Stimulated activated CD4-positive, alpha-beta T cell treated with anti-CD3 and anti-CD28 coated beads, Interleukin-12 subunit alpha, Interleukin-12 subunit beta, amount 100 ng/mL, for 24 hours (primary cell): ENCODE data around the gene ZSCAN5A.
"Not testable (repeated sequence)": the region's sequence is repeated elsewhere in the genome, so short reads cannot be mapped to it uniquely, and the experiment has no call there.

Experiments
- DNase-seq, 2 experiments: peaks; one replicate each; pipeline ENCODE4 v3.0.0-alpha.2; 2020; ENCODE audit warnings: low read depth in 2 of 2

ZSCAN5A gene, protein sequence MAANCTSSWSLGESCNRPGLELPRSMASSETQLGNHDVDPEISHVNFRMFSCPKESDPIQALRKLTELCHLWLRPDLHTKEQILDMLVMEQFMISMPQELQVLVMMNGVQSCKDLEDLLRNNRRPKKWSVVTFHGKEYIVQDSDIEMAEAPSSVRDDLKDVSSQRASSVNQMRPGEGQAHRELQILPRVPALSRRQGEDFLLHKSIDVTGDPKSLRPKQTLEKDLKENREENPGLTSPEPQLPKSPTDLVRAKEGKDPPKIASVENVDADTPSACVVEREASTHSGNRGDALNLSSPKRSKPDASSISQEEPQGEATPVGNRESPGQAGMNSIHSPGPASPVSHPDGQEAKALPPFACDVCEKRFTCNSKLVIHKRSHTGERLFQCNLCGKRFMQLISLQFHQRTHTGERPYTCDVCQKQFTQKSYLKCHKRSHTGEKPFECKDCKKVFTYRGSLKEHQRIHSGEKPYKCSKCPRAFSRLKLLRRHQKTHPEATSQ

DNA sequence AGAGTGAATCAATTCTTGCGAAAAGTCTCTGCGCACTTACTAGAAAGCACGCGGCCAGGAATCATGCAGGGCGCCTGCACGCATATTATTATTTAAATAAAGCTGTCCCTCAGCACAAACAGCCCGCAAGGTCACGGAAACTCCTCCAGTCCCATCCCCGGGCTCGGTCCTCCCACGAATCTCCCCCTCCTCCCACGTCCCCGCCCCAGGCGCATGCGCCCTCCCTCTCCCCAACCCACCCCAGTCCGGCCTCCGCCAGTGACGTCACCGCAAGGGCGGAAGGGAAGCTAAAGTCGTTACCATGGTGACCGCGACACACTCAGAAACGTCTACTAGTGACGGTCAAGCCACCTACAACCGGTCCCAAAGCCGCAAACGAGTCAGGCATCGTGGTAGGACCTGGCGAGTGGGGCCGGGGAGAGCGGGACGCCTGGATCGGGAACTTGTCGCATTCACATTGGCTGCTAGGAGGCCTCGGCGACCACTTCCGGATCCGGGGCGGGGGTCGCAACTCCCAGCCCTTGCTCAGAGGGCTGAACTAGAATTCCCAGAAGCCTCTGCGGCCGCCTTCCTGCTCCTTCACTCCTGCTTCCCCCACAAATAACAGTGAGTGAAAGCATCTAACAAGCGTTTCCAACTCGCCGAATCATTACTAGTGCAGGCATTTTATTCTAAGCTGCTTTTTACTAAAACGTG is at the start of gene ZSCAN5A:
TSS of gene ZSCAN5A (minus strand) at position 459 of the 696 bp plus-strand sequence. CDS start 89,793 bp downstream, outside the sequence.
- peak; percentile 92 to 96 for DNase-seq

DNA sequence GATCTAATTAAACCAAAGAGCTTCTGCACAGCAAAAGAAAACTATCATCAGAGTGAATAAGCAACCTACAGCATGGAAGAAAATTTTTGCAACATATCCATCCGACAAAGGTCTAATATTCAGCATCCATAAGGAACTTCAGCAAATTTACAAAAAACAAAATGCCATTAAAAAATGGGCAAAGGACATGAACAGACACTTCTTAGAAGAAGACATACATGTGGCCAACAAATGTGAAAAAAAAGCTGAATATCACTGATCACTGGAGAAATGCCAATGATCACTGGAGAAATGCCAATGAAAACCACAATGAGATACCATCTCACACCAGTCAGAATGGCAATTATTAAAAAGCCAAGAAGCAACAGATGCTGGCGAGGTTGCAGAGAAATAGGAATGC is 46.2 kb upstream of the ZSCAN5A start:
- DNase-seq: no peak

DNA sequence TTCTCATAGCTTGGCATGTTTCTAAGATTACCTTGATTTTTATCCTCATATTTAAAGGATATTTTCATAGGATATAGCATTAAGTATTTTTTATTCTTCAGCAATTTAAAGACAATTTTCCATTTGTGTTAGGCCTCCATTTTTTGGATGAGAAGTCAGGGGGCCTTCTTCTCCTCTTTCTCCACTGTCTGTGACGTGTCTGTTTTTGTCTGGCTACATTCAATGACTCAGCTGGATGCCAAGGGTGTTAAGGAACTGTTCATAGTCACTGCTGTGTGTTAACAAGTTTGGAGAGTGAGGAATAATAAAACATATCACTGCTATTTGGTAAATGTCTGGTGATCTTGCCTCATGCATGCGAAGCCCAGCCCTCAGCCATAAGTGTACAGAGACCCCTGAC is 42.3 kb upstream of the ZSCAN5A start:
- no peak for DNase-seq

DNA sequence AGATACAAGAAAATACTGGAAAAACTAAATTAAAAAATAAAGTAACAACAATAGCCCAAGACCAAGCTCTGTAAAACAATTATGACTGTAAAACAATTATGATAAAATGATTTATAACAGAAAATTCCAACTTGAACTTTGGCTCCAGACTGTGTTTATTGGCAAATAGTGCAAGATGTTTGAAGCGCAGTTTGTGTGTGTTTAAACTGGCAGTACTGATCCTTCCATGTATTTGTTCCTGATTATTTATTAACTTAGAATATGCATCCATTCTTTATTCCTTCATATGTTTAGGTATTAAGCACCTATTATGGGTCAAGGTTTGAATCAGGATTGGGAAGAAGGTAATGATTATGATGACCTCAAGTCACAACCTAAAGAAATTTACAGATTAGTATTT is 40.9 kb upstream of the ZSCAN5A start:
- no peak for DNase-seq

DNA sequence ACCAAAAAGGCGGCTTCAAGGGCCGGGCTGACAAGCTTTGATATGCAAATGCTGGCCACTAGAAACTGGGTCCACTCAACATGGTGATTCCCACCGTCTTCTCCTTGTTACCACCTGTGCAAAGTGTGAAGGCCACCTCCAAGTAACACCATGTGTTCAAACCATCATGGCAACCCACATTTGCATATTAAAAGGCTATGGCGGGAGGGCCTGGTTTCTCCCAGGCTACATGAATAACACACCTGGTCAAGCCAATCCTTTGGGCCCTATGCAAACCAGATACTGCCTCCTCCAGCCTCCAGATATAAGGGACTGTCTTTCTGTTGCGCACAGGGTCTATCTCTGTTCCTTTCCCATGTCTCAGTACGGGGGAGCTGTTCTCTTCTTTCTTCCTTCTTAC is 36.6 kb upstream of the ZSCAN5A start:
- no peak for DNase-seq

DNA sequence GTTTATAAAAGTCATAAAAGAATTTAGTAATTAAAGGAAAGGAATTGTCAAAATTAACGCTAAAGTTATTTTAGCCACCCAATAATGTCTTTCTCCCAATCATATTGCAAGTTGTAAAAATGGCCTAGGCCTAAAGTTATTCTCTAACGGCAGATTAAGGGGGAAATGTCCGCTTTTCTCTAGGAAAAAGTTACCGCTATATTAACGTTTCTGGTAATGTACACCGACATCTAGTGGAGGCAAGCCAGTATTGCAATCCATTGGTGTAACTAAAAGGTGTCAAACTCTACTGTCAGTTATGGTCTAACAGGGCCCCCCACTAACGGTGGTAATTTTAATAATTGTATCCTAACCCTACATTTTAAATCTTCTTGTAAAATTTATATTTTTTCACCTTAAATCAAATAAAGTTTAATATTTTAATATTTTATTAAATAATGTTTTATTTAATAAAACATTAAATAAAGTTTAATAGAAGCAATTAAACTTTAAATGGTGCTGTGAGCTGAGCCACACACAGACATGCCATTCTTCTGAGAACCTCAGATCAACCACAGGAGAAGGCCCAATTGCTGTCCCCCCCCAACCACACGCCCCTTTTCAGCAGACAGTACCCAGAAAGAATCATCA is 35.9 kb upstream of the ZSCAN5A start:
- peak in 1 of 2 experiments; percentile 21 for DNase-seq

DNA sequence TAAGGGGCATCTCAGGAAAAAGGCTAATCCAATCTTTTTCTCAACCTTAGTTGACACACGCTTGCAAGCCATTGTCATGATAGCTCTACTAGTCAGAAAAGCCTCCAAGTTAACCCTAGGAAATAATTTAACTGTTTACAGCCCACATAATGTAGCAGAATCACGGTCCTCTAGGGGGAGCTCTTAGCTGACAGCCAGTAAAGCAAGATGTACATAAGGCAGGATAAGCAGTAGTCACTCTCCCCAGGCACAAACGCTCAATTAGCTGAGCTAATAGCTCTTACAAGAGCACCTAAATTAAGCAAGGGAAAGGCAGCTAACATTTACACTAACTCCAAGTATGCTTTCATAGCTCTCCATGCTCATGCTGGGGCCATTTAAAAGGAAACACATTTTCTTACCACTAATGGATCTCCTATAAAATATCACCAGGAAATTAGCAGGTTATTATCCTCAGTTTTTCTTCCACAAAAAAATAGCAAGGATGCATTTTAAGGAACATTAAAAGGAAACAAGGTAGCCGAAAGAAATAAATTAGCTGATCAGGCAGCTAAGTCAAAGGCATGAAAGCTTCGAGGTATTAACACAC is 33.7 kb upstream of the ZSCAN5A start:
- no peak for DNase-seq

DNA sequence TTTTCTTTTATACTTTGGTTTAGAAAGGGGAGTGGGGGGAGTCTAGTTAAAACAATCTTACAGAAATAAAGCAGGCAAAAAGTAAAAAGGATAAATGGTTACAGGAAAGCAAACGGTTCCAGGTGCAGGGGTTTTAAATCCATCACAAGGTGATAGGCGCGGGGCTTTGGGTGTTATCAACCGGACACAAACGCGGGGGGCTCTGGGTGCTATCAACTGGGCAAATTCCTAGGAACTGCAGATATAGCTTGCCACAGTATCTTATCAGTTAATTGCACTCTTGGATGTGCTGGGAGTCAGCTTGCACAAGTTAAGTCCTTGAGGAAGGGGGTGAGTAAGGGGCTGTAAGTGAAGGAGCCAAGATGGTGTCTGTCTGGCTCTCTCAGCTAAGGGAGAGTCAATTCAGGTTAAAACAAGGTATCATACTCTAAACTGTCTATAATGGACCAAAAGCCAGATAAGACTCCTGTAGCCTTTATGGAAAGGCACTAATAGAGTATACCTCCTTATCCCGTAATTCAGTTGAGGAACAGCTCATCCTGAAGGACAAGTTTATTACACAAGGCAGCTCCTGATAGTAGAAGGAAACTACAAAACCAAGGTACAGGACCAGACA is 32.6 kb upstream of the ZSCAN5A start:
- no peak for DNase-seq

DNA sequence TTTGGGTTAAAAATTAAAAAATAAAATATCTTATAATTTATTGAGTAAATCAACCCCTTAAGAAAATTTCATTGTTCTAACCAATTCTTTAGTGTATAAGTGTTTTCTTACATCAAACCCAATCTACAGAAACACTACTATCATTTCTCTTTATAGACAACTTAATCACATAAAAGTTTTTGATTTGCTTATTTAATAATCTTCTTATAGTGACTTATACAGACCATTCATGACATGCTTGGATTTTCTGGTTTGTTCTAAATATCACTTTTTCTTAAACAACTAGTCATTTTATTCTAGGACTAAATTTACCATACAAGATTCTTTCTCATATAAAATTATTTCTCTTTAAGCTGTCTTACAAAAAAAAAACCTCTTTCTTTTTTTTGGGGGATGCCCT is 27.3 kb upstream of the ZSCAN5A start:
- no peak for DNase-seq

DNA sequence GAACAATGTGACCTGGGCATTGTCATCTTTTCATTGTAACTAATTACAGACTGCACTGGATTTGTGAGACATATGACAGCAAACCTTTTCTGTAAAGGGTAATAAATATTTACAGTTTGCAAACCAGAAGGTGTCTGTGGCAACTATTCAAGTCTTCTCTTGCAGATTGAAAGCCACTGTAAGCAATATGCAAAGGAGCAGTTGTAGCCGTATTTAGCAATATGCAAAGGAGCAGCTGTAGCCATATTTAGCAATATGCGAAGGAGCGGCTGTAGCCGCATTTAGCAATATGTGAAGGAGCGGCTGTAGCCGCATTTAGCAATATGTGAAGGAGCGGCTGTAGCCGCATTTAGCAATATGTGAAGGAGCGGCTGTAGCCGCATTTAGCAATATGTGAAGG is 24.4 kb upstream of the ZSCAN5A start:
- DNase-seq: not testable (repeated sequence)

DNA sequence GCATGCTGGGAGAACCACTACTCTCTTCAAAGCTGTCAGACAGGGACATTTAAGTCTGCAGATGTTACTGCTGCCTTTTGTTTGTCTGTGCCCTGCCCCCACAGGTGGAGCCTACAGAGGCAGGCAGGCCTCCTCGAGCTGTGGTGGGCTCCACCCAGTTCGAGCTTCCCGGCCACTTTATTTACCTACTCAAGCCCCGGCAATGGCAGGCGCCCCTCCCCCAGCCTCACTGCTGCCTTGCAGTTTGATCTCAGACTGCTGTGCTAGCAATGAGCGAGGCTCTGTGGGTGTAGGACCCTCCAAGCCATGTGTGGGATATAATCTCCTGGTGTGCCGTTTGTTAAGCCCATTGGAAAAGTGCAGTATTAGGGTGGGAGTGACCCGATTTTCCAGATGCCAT is 22.4 kb upstream of the ZSCAN5A start:
- not testable (repeated sequence) for DNase-seq

DNA sequence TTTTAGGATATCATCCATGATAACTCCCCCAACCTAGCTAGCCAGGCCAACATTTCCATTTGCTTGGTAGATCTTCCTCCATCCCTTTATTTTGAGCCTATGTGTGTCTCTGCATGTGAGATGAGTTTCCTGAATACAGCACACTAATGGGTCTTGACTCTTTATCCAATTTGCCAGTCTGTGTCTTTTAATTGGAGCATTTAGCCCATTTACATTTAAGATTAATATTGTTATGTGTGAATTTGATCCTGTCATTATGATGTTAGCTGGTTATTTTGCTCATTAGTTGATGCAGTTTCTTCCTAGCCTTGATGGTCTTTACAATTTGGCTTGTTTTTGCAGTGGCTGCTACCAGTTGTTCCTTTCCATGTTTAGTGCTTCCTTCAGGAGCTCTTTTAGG is 20.7 kb upstream of the ZSCAN5A start:
- not testable (repeated sequence) for DNase-seq

DNA sequence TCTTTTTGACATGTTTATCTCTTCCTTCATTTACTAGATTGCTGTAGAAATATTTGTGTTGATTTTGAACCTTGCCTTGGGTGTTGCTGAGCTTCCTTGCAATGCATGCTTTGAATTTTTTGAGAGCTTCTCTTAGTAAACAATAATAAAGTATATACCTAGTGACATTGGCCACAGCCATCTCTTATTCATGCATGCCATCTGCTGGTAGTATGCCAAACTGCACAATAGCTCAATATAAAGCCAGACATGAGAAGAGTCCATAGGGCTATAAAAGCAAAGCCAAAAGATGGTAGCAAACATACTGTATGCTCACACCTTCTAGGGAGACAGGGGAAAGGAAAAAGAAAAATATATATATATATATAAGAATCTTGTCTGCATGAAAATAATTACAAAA is 18.9 kb upstream of the ZSCAN5A start:
- no peak for DNase-seq

DNA sequence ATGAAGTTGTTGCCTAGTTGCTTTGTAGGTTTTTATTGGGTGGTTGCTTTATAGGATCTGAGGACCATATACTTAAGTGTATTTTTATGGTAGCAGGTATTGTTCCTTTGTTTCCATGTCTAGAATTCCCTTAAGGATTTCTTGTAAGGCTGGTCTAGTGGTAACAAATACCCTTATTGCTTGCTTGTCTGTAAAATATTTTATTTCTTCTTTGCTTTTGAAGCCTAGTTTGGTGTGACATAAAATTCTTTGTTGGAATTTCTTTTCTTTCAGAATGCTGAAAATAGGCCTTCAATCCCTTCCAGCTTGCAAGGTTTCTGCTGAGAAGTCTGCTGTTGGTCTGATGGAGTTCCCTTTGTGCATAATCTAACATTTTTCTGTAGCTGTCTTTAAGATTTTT is 18.1 kb upstream of the ZSCAN5A start:
- DNase-seq: no peak

DNA sequence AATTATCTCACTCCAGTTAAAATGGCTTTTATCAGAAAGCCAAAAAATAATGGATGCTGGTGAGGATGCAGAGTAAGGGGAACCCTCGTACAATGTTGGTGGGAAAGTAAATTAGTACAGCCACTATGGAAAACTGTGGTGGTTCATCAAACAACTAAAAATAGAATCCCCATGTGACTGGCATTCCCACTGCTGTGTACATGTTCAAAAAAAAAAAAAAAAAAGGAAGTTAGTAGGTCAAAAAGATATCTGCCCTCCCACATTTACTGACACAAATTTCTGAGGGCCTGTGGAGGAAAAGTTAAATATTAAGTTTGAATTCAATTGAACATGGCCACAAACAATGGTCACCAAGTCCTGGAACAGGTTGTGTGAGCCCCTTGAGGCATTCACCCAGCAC is 9.8 kb upstream of the ZSCAN5A start:
- DNase-seq: no peak

DNA sequence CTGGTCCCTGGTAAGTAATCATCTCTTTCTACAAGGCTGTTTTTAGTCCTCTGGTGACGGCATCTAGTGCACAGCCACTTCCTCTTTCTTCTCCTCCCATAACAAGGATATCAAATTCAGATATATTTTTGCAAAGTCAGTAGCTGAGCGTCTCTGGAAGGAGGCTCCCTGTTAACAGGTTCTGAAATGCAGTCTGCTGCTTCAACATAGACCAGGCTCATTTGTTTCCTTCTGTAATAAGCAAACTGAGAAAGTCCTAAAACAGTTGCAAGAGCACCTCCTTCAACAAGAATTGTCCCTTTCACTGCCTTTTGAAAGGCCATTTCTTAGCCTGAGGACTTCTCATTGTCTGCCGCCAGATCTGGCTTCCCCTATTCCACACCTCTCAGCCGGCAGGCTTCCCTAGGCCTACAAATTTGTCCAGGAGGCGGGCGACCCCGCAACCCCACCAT is 7.4 kb upstream of the ZSCAN5A start:
- no peak for DNase-seq

DNA sequence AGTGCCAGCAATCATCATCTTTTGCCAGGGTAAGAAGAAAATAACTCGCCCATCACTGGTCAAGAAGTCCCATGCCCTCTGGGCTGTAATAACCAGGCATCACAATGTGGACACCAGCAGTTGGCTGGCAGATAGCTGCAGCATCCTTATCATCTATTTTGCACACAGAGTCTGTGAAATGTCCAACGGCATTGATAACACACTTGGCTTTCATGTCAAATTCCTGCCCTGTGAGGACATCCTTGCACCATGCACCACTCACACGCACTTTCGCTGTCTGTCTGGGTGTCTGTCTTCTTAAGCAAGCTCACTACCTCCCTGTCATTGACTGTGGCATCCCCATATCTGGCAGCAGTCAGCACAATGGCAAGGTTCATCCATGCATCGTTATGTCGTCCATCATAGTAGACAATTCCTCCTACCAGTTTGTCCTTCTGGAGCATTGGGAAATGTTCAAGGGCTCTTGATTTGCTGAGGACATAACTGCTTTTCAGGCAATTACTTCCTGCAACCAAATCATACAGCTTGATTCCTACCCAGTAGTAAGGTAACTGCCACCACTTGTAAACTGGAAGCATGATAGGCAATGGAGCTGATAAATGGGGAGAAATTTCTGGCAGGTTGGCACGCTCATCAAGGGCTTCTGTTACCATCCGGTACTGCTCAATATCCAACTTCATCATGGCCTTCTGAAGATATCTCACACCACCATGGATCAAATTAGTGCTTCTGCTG is 6.8 kb upstream of the ZSCAN5A start:
- DNase-seq: no peak

DNA sequence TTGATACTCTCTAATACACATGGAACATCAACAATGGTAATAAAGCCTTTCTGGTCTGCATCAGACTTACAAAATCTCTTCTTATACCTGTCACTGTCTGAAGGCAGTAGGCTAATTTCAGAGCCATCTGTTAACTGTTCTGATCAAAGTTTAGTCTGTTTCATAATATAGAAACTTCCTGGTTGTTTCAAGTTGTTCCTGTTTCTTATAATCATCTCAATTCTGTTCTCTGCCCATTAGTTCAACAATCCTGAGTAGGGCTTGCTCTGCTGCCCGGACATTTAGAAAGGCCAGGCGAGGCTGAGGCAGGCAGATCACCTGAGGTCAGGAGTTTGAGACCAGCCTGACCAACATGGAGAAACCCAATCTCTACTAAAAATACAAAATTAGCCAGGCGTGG is 5.4 kb upstream of the ZSCAN5A start:
- DNase-seq: no peak

DNA sequence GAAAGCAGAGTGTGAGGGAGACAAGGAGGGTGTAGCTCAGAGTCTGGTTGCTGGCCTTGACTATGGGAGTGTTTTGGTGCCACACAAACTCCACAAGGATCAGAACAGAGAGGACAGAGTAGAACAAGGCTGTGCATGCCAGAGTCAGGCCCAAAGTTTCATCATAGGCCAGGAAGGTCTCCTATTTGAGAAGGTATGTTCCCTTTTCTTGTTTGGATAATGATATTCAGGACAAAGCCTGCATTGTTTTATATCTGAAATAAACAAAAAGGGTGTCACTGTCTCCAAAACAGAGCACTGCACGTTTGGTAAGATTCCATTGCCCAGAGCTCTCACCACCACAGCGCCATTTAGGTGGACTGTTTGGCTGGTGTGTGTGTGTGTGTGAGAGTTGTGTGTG is 3.1 kb upstream of the ZSCAN5A start:
- DNase-seq: no peak

DNA sequence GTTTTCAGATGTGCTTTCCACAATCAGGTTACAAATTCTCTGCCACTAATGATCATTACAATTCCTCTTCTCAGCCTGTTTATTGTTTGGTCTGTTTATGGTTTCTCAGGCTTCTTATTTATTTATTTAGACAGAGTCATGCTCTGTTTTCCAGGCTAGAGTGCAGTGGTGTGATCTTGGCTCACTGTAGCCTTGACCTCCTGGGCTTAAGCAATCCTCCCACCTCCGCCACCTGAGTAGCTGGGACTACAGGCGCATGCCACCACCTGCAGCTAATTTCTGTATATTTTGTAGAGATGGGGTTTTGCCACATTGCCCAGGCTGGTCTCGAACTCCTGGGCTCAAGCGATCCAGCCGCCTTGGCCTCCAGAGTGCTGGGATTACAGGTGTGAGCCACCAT is 2.1 kb upstream of the ZSCAN5A start:
- no peak for DNase-seq
